Brain pericyte (primary cell): Measurements from ENCODE around the gene URI1.

Source experiments
- DNase-seq: peaks from one replicate; pipeline ENCODE4 v3.0.0-alpha.2; 2012; ENCODE audit warnings: low read depth, low spot score

The URI1 gene

GRCh38 chr19:30052122-30053075 lies 110.4 kb downstream of the URI1 start:
- no peak for DNase-seq

- no peak for DNase-seq
These were observed 111.5 kb downstream of the URI1 start for GRCh38 chr19:30053558-30053957.

DNA sequence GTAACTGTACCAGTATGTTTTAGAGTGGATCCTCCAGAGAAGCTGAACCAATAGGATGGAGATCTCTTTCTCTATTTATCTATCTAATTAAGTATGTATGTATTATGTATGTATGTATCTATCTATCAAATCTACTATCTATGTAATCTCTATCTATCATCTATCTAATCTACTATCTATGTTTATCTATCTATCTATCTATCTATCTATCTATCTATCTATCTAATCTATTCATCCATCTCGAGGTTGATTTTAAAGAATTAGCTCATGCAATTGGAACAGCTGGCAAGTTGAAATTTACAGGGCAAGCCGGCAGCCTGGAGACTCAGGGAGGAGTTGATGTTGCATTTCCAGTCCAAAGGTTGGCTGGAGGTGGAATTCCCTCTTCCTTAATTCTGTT lies 112.2 kb downstream of the URI1 start:
- DNase-seq: no peak

- DNase-seq: no peak
These were observed 114.5 kb downstream of the URI1 start for GRCh38 chr19:30056580-30056979.

- DNase-seq: no peak
These were observed 117.9 kb downstream of the URI1 start for GRCh38 chr19:30059741-30060457.

DNA sequence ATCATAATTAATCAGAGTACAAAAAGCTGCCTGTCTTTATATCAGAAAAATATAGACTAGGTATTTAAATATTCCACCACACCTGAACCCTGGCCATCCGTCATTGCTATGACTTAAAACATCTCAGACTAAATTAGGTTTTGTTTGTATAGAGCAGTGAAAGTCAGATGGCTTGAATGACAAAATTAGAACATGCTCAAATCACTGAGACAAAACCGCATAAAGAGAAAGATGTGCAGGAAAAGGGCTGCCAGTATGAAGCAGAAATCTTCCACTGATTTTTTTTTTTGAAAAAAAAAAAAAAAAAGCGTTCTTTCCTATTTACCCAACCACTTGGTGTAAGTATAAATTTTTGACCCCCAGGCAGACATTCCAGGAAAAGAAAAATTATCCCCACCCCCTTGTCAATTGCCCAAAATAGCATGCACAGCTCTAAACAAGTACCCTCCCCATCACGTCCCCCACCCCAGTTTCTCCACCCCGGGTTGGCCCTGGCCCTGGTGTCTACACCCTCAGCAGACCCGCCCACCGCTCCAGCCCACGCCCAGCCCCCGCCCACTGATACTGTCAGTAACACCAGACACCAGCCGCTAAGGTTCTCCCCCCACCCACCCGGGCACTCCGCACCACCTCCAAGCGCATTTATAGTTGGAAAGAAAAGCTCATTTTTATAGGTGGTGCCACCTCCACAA lies 118.6 kb downstream of the URI1 start:
- no peak for DNase-seq

- DNase-seq: no peak
These were observed 119.4 kb downstream of the URI1 start for GRCh38 chr19:30061223-30062064.

GRCh38 chr19:30062065-30062906 lies 120.2 kb downstream of the URI1 start:
- DNase-seq: no peak

GRCh38 chr19:30062907-30063649 lies 121.0 kb downstream of the URI1 start:
- no peak for DNase-seq

DNA sequence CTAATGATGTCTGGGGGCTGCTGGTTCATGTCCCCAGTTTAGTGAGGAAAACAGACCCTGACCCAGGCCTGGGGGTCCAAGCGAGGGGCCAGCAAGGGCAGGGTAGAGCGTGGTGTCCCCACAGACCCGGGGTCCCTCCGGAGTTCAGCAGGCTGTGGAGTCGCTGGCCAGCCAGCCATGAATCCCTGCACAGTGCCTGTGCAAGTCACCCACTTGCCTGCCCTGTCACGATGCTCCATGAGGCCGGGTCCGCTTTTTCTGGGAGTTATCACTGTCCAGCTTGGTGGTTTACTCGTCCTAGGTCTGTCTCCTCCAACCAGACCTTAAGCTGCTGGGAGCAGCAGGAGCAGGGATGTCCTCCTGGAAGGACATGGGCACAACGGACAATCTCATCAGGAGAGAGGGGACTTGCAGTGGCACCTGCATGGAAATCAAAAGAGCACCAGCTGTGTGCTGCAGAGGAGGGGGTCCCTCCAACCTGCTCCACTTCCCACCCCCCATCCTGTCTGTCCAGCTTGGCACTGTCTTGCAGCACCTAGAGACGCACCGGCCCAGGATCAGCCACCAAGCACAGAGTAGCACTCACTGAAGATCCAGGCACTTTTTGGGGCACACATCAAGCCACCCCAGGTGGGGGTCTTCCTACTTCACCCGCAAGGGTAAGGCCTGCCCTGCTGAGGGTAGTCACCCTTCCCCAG lies 121.8 kb downstream of the URI1 start:
- no peak for DNase-seq

GRCh38 chr19:30064348-30064699 lies 122.3 kb downstream of the URI1 start:
- DNase-seq: no peak

- no peak for DNase-seq
These were observed 122.9 kb downstream of the URI1 start for GRCh38 chr19:30064771-30065494.

DNA sequence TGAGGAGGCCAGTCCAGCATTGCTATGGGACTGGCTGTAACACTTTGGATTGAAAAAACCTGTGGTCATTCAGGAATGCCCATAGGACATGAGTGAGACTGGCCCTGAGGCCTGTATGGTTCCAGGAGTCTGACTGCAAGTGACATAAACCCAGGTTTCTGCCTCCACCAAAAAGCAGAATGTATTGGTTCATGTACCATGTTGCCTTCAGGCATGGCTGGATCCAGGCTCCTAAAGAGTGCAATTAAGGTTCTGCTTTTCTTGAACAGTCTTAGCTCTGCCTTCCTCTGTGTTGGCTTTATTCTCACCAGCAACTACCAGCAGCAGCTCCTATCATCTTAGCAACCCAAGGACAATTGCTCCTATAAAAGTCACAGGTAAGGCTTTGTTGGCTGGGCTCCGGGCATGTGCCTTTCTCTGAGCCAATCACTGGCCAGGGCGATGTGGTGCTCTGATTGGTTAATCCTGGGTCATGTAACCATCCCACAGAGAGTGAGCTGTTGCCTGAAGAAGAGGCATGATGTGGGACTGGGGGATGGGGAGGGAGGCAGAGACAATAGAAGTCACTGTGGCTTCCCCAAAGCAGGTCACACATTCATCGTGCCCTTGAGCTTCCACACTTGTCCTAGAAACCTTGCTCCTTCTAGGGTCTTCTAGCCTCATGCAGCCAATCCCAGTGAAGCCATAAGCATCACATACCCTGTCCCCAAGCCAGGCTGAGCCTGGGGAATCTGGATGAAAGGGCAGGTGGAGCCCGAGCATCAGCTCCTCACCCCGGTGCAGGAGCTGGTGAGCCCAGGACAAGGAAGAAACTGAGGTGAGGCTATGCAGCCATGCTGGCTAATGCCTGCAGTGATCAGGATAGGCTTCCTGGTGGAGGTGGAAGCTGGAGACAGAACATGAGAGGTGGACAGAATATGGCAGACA lies 123.9 kb downstream of the URI1 start:
- no peak for DNase-seq
